Measurements from ENCODE around the gene PLAC1.
A peak's percentile ranks its signal among the peaks of the same experiment; 100 is the strongest.

Gene PLAC1, protein sequence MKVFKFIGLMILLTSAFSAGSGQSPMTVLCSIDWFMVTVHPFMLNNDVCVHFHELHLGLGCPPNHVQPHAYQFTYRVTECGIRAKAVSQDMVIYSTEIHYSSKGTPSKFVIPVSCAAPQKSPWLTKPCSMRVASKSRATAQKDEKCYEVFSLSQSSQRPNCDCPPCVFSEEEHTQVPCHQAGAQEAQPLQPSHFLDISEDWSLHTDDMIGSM

DNA sequence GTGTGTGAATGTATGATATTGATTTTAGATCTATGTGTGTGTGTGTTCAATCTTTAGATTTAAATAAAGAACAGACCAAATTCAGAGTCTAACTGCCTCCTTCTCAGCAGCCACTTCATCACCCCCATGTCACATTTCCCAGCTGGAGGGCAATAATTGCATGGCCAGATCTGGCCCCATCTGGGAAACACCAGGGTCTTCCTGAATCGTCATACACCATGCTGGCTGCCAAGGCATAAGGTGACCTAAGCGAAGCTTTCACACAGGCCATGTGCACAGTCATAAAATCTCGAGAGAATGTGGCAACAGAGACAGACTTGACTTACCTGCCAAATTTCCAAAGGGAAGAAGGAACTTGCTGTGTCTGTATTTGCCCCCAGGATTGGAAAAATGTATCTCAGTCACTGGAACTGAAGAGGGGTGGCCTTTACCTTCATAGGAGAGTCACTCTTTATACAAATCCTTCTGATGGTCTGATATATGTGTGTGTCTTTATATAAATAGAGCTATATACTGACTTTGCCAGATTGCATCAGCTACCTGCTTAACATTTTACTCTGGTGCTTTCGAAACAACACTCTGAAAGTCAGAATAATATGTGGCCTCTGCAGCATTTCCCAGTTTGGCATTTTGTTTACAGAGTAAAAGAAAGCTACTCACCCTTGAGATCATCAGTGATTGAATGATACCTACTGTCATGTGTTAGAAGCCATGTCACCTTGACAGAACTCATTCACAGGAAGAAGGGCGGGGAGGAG, at the start of gene PLAC1:
PLAC1 (minus strand) TSS at position 470 of the 758 bp plus-strand sequence. CDS start 91,789 bp downstream, outside the sequence.
- DNase-seq: no peak

DNA sequence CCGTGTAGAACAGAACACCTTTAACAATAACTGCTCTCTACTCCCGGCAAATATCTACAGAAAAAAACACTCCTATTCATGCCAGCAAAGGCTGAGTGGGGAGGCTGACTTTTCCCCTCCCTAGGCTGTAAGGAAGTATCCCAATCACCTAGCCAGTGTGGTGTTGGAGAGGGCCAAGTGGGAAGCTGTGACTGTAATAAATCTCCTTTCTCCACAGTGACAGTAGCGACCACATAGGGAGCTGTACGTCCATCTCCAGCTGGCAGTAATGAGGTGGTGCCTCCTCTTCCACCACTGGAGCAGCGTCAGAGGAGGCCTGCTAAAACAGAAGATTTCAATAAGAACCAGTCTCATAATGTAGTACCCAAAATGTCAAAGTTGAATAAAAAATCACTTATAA, 47.9 kb upstream of the PLAC1 start:
- no peak for DNase-seq

DNA sequence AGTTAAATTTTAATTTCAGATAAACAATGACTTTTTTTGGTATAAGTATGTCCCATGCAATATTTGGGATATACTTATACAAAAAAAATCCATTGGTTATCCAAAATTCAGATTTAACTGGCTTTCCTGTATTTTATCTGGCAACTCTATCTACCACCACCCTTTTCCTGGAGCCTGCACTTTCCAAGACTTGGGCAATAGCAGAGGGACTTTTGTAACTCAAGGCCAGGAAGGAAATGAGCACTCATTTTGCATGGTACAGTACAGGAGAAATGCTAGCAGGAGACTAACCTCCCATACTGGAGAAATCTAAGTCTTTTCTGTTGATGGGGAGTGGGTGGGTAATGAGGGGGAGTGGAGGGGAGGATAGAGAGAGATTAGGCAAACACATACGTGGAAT, 37.7 kb upstream of the PLAC1 start:
- no peak for DNase-seq

DNA sequence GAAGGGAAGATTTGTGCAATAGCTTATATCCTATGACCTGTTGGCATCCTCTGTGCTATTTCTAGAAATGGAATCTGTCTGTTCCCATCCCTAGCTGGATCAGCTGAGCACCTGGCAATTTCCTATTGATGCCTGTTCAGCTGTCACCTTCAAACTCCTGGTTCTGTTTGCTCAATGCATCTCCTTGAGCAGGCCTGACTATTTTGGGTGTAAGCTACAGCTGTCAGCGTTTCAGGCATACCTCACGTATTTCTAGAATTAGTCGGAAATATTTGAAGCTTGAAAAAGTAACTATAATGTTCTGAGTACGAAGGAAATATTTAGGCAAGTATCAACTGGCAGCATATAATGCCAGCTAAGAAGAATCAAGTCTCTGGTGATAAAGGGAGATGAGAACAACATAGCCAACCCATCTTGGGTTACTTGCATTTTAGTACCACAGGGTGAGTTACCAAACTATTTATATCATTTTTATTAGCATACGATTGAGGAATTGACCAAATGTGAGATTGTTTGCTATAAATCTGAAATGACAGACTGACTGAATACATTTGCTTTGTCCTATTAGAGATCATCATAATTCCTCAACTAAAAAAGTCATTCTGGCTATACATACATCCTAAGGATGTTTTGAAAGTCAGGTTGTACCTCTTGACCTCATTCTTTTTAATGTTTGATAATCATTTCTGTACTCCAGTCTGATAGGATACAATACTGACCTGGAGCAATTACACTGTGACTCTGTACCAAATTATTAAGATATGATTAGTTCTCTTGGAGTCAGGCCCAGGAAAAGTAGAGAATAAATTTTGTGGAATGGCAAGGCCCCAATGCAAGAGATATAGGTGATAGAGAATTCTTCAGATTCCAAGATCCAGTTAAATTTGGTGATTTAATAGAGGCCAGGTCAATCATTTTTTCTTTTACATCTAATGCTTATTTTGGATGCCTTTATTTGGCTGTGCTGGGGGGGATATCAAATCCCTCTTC, 36.4 kb upstream of the PLAC1 start:
- no peak for DNase-seq

DNA sequence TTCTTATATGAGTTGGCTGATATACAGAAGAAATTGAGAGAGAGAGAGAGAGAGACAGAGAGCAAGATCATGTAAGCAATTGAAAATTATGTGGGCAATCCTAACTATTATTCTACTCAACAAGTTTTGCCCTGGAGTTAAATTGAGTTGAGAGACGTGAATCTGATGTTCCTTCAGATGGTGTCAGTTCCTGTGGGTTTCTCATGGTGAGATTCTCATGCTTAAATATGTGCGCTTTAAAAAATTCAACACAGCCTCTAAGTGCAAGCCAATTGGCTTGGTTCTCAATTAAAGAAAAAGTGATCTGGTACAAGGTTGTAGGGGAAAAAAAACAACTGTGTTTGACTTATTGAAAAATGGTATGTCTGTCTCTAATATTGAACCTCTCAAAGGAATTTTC, 35.4 kb upstream of the PLAC1 start:
- DNase-seq: no peak

DNA sequence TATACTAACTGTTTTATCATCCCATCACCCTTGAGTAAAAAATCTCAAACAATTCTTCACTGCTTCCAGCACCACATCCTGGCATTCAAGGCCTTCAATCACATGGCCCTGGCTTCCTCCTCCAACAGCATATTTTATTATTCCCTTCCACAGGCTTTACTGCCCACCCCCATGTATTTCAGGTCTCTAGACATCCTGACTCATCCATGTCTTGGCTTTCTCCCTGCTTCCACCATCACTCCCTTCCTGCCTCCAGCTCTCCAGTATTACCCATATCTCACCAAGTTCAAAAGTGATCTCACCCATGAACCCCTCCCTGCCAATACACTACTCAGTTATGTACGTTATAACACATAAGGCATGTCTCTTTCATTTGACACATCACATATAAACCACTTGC, 34.7 kb upstream of the PLAC1 start:
- peak; percentile 90 for DNase-seq

DNA sequence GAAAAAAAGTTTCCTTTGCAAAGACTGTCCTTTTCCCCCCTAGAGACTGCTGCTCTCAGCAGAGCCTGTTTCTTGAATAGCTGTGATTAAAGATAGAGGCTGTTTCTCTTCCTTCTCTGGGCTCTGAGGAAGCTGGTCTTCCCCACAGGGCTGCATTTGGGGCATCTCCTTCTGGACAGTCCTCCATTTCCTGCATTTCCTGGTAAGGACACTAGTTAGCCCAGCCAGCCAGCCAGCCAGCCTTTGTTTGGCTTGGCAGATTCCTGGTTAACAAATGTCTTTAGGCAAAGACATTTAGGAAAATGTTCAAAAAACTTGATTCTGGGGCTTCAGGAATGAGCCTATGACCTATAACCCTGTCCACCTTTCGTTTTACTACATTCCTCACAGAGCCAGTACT, 34.0 kb upstream of the PLAC1 start:
- no peak for DNase-seq

DNA sequence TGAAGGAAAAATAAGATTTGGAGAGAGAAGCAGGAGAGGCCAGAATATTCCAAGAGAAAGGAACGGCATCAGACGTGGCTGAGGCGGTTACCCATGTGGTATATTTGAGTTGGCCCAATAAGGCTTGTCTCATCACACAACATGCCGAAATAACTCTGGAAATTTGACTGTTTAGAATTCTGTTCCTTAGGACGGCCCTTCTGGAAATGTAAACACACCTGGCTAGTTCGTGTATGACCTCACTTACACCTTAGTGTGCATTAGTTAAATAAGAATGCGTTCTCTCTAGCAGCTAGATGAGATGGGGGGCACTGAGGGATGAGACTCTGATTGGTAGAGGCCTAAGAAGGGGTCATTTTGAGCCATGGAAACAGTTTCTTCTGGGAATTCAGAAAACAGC, 33.2 kb upstream of the PLAC1 start:
- DNase-seq: no peak

DNA sequence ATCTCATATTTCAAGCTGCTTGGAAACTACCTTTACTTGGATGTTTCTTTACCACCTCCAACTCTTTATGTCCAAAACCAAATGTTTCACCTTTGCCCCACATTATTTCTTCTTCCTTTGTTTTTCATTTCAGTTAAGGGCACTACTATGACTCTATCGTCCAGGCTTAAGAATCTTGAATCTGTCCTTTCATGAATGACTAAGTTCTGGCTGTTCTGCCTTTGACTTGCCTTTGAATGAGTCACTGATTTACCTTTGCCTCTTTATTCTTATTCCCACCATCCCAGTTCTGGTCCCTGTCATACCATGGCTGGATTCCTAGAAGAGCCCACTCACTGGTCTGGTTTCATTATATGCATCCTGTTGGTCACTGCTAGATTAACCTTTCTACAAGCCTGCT, 30.6 kb upstream of the PLAC1 start:
- DNase-seq: peak; percentile 47

DNA sequence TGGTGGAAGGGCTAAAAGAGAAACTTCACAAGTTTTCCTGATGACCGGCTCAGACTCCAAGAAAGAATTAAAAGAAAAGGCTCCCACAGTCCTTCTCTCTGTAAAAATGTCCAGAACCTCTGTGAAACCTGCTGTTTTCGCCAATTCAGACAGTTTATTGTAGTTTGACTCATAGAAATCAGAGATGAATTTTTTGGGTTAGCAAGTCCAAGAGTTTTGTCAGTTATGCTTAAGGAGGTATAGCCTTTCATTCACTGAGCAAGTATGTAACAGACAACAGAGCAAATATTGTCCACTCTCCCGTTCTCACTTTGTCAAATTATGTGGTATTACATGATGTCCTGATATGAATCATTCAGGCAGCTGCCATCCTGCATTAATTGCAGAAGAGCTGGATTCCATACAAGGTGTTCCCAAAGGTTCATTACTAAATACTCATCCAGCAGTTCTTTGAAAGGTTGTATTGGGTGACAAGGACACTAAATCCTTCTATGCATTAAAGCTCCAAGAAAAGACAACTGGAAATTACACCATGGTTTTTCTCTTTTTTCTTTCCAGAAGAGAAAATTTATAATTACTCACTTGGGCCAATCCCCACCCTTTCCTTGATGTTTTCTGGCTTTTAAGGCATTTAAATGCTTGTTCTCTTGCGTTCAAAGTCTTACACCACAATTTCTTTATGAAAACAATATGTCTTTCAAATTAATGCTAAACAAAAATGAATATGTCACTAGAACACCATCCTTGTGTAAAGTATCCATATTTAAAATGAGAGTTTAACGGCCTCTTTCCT, 30.0 kb upstream of the PLAC1 start:
- peak; percentile 21 for DNase-seq

DNA sequence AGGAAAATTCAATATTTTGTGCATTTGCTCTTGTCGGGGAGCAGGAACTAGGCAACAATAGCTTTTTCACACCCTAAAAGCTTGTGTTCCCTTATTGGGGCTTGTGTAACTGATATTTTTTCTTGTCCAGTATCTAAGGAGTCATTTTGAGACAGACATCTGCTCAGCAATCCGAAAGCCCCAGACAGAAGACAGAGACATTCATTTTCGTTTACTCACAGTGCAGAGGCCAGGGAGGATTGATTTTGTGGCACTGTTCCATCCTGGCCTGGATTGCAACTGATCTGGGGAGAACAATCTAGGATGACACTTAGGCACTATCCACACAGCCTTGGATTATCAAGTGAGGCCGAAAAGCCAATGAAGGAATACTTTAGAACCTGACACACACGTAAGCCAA, 27.4 kb upstream of the PLAC1 start:
- peak; percentile 68 for DNase-seq

DNA sequence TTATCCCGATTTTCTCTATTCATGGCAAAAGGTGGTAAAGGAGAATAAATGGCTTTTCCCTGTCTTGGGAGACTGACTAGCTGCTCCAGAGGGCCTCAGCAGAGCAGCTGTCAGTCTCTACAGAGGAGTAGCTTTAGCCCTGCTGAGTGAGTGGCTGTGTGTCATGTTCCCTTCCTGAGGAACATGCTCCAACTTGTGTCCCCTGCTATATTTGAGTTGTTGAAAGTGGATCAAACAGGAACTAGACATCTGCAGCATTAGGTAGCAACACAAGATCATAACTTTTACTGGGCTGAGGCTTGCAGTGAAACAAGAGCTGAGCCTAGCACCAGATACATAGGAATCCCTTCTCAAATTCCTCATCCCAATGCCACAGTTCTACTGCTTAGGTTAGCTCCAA, 26.7 kb upstream of the PLAC1 start:
- DNase-seq: no peak

DNA sequence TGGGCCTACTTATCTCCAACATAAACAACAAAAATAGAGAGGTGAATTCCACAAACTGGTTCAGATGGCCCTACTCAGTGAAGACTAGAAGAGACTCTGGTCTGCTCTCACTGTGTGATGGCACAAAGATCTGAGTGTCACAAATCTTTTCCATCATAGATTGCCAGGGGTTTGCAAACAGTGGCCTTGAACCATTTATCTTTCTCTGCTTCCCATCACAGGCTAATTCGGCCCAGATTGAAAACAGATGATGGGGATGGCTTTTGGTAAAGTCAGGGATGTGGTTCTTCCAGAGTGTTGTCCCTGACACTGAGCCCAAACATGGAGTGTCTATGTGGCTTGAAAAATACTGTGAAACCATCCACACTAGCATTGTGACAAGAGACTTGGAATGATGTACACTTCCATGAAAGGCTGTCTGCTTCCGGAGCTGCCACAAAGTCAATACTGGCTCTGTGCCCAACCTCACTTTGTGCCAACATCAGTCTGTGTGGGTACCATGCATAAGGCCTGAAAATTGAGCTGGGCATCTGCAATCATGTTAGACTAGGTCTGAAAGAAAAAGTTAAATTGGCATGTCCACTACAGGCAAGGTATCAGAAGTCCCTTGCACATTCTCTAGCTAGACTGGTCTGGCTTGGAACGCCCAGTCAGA, 25.2 kb upstream of the PLAC1 start:
- DNase-seq: no peak

DNA sequence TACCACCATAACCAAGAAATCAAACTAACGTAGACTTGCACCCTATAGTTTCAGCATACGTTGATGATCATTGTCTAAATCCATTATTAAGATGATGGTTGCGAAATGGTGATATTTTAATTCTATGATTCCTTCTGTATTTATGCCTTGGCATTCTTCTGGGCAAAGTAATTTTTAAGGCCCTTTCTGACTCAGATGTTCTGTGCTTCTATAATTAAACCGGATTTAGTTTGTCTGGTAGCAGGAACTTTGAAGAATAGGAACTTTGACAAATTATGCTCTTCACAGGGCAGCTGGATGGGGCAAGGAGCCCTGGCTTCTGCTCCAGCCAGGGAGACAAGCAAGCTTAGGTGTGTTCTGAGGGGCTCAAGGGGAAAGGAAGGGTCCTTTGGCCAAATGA, 23.8 kb upstream of the PLAC1 start:
- no peak for DNase-seq

DNA sequence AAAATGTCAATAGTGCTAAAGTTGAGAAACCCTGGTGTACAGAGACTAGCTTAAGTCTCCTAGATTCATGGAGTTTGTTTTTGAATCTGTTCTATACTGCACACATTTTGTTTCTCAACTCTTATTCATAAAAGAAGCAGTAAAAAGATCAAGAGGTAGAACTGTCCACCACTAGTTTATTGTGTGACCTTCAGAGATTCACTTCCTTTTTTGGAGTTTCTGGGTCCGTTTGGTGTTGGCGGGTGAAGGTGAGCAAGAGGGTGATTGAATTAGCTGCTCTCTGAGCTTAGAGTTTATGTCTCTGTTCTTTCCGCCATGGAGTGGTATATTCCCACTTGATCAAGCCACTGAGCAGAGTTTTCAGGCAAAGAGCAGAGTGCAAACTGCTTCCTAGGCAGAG, 21.4 kb upstream of the PLAC1 start:
- DNase-seq: no peak

DNA sequence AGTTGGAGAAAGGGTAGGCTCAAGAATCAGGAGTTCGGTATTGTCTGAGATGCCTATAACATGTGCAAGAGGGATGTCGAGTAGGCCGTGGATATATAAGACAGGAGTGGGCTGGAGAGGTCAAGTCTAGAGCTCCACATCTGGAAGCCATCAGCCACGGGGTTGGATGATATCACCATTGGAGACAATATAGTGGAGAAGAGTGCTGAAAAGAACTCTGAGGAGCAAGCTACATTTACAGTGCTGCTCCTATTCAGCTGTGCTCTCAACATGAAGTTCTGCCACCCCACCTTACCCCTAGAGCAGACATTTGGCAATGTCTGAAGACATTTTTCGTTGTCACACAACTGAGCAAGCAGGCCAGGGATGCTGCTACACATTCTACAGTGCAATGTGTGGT, 20.9 kb upstream of the PLAC1 start:
- DNase-seq: peak; percentile 58

DNA sequence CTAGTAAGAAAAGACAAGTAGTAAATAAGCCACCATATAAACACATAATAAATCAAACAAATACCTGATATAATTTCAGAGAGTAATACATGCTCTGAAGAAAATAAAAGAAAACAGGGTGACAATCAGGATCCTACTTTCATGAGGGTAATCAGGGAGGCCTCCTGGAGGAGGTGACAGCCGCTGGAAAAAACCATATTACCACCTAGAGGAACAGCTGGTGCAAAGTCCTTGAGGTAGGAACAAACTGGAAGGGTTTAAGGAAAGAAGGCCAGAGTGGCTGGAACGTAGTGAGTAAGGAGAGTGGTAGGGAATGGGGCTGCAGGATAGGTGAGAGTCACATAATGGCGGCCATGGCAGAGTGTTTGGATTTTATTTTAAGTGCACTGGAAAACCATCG, 19.1 kb upstream of the PLAC1 start:
- DNase-seq: no peak

DNA sequence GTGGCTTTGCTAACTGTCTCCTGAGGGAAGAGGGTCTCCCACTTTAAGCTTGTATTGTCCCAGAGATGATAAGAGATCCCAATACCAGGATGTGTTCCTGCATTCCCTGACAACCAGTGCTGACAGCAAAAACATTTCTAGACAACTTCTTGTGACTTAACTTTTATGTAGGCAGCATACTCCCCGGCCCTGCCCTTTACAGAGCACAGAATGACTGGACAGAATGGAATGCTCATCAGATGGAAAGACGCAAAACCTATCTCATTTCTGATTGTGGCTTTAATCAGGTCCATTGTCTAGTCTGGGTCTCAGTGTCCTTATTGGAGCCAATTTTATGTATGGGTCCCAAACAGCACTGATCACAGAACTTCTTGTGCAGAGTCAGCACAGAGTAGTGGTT, 18.2 kb upstream of the PLAC1 start:
- peak; percentile 86 for DNase-seq

DNA sequence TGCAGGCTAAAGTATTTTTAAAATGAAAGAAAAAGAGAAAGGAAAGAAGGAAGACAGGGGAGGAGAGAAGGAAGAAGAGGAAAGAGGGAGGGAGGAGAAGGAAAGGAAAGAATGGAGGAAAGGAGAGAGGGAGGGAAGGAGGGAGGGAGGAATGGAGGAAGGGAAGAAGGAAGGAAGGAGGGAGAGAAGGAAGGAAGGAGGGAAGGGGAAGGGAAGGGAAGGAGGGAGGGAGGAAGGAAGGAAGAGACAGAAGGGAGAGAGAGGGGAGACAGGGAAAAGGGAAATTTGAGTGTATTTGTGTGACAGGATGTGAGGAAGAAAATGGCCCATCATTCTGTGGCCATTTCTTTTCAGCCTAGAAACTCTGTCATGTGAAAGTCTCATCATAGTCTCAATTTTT, 14.9 kb upstream of the PLAC1 start:
- DNase-seq: no peak

DNA sequence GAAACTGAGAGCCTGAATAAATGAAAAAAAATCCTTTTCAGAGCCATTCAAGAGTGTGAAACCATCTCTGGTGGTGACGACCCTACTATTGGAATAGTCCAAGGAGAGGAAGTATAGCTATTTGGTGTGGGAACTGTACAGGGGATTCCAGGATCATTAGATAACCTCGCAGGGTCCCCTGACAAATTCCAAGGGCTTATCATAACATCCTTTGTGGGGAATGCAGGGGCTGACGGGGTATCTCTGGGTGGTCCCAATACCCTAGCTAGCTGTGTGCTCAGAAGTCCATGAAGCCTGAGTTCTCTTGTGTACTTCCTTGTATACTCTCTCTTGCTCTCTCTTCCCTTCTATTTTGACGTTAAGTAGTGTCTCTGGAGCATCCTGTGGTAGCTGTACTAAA, 13.8 kb upstream of the PLAC1 start:
- no peak for DNase-seq

DNA sequence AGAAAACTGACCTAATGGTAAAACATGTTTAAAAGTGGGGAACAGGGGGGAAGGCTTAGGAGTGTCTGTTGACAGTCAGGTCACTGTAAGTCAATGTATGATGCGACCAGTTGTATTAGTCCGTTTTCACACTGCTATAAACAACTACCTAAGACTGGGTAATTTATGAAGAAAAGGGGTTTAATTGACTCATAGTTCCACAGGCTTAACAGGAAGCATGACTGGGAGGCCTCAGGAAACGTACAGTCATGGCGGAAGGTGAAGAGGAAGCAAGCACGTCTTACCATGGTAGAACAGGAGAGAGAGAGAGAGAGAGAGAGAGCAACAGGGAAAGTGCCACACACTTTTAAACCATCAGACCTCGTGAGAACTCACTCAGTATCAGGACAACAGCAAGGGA, 13.0 kb upstream of the PLAC1 start:
- no peak for DNase-seq

All from fibroblast of skin of right quadriceps (primary cell).